Measurements from ENCODE around the gene COG2. TPM values are rescaled to one million over a fixed set of nuclear protein-coding genes. Genes with fewer than 3 reads are reported as not detected.

The COG2 gene
- total and polyA plus RNA-seq, 2 of the 13 experiments (the other 11 are each of a cell fraction or from before 2014, with no cell fraction given): 16.8 to 36.3 TPM

GRCh38 chr1:230728710-230729392 lies 86.6 kb downstream of the COG2 start (continued):
- TF ChIP-seq ZBTB2 (CRISPR knock-in tag; IDR thresholded peaks at IDR 0.05; ENCODE audit: low read depth): no peak
- no peak for TF ChIP-seq KLF13 (CRISPR knock-in tag; IDR thresholded peaks at IDR 0.05)
- TF ChIP-seq RFX1 (IDR thresholded peaks at IDR 0.05): no peak
- 0 out of 2 replicates have a peak, but pooled peaks have one; percentile 61 for TF ChIP-seq SNAPC2 (CRISPR knock-in tag; IDR thresholded peaks at IDR 0.05)
- no peak for TF ChIP-seq CENPX (CRISPR knock-in tag; IDR thresholded peaks at IDR 0.05)
- peak; percentile 79 for TF ChIP-seq ZNF501 (CRISPR knock-in tag; IDR thresholded peaks at IDR 0.05)
- peak; percentile 89 for TF ChIP-seq RCOR2 (CRISPR knock-in tag; IDR thresholded peaks at IDR 0.05)
- TF ChIP-seq GMEB1 (CRISPR knock-in tag; IDR thresholded peaks at IDR 0.05; ENCODE audit: borderline replicate concordance): peak; percentile 48; the same call in 1 of the 2 replicates
- peak; percentile 82 for TF ChIP-seq BORCS8-MEF2B (CRISPR knock-in tag; IDR thresholded peaks at IDR 0.05)
- TF ChIP-seq ZNF20 (CRISPR knock-in tag; IDR thresholded peaks at IDR 0.05): no peak
- no peak for TF ChIP-seq ONECUT2 (CRISPR knock-in tag; IDR thresholded peaks at IDR 0.05)
- TF ChIP-seq MAFK (conservative IDR thresholded peaks at IDR 0.05 in 1 of 2, IDR thresholded peaks at IDR 0.05 in 1 of 2; ENCODE audit: low read length in 2 of 2): no peak
- no peak; the same call in 1 of the 2 replicates for TF ChIP-seq AHDC1 (CRISPR knock-in tag; IDR thresholded peaks at IDR 0.05; ENCODE audit: borderline replicate concordance)
- no peak for TF ChIP-seq ZNF136 (CRISPR knock-in tag; IDR thresholded peaks at IDR 0.05; ENCODE audit: low read depth)
- no peak for TF ChIP-seq BCLAF1 (IDR thresholded peaks at IDR 0.05)
- no peak for TF ChIP-seq CHCHD3 (CRISPR knock-in tag; IDR thresholded peaks at IDR 0.05)
- TF ChIP-seq ZMYM3 (CRISPR knock-in tag; IDR thresholded peaks at IDR 0.05): peak; percentile 91
- TF ChIP-seq ZNF432 (CRISPR knock-in tag; IDR thresholded peaks at IDR 0.05; ENCODE audit: borderline replicate concordance): no peak
